ENCODE data around the gene SASH1.

SASH1 gene

DNA sequence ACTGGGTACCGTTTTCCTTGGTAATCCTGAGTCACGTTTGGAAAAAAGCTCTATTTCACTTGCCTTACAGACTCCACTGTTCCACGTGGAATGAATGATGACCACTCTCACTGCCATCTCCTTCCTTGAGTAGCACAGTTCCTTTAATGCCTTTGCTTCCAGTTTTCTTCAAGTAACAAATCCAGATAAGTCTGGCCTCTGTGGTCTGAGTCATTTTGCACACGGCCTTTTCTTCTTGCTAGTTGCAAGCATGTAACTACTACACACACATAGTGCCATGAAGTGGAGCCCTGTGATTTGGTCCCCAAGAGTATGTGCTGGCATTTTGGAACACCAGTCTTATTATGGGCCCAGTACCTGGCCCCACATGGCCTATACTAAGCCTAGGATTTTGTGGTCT, 182.8 kb downstream of the SASH1 start:
- DNase-seq: no peak

DNA sequence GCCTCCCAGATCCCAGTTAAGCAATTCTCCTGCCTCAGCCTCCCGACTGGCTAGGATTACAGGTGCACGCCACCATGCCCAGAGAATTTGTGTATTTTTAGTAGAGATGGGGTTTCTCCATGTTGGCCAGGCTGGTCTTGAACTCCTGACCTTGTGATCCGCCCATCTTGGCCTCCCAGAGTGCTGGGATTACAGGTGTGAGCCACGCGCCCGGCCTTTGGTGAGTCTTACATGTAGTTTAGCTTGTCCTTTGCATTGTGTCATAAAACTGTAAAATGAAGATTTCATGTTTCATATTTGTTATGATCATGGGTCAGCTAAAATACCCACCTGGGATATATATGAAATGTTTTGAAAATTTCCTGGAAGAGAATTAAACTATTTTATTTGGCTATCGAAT, 183.5 kb downstream of the SASH1 start:
- no peak for DNase-seq

DNA sequence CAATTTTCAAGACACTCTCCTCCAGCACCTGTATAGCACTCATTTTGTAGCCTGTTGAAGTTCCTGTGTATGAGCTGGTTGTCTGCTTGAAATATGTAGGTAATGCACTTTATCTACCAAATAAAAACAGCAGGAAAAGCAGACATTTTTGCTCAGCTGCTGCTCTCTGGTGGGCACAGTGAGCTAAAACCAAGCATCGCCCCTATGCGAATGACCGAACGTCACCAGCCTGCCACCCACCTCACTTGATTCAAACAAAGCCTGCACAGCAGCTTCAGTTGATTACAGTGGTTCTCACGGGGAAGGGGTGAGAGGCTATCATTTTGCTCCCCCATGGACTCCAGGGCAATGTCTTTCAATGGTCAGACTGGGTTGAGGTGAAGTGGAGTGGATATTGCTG, 185.7 kb downstream of the SASH1 start:
- DNase-seq: no peak

DNA sequence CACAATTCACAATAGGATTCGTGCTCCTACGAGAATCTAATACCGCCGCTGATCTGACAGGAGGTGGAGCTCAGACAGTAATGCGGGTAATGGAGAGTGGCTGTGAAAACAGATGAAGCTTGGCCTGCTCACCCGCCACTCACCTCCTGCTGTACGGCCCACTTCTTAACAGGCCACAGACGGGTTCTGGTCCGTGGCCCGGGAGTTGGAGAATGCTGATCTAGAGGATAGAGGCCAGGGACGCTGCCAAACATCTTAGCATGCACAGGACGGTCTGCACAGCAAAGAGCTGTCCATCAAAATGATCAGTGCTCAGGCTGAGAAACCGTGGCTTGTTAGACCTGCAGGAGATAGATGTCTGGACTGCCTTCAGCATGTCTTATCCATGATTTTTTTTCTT, 186.4 kb downstream of the SASH1 start:
- no peak for DNase-seq

DNA sequence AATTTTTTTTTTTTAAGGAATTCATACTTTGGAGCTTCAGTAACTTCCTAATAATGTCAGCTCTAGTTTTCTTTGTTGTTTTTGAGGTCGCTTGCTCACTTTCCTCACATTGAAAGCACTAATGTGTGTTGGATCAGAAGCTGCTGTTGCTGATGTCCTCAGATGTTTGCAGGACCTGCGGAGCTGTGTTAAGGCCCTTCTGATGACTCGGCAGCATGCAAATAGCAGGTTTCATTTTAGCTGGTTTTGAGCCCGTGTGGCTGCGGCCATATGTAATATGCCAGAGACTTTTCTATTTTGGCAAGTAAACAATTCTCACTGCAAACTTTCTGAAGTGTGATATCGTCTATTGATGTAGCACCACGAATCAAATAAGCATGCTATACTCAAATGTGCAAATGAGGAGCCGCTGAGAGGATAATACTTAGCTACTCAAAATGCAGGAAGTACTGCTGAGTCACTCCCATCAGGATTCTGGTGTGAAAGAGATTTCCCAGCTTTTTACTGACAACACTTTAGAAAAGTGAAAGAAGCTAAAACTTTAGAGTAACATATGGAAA, 187.8 kb downstream of the SASH1 start:
- no peak for DNase-seq

DNA sequence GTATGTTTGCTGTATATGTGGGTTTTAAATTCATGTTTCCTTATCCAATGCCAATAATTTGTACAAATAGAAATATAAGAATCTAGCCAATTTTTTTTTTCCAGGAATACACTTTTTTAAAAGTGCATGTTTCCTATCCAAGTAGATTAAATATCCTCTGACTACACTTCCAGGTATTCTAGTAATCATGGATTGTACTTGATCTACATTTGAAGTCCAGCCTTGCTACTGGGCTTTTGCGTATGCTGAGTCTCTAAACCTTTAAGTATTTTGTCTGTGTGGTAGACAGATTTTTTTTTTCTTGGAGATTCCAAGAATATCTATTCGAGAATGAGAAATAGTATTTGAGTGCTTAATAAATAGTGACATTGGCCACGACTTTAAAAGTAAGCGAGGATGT, 188.3 kb downstream of the SASH1 start:
- no peak for DNase-seq

DNA sequence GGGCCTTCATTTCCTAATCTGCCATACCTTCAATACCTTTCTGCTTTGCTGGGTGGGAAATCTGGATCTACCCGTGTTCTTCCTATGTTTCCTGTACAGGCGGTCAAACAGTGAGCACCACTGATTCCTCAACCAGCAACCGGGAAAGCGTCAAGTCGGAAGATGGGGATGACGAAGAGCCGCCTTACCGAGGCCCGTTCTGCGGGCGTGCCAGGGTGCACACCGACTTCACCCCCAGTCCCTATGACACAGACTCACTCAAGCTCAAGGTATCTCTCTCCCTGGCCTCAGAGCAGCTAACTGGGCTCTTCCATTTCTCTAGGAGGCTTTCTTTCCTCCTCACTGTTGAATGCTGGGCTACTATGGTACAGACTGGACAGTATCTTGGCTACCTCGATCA, 190.1 kb downstream of the SASH1 start:
- no peak for DNase-seq

DNA sequence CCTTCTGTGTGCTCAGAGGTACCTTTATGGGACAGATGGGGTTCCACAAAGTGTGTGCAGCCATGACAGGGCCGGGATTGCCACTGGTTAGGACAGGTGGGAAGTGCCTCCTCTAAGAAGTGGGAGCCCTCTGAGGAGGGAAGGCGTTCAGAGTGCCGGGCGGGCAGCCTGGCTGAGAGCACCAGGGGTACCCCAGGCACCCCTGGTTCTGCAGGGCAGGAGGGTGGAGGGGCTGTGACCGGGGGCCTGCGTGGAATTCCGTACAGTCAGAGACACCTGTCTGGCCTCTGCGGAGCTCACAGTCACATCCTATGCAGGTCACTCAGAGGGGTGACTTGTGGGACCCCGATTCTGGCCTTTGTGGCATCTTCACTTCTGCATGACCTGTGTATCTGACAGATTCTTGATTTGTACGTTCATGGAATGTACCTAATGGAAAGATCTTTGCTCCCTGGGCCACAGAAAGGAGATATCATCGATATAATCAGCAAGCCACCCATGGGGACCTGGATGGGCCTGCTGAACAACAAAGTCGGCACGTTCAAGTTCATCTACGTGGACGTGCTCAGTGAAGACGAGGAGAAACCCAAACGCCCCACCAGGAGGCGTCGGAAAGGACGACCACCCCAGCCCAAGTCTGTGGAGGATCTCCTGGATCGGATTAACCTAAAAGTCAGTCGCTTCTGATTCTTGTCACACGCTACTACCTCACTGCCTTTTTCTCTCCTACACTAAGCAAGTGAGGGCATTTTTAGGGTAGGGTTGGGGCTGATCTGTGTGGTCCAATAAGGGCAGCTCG, 190.9 kb downstream of the SASH1 start:
- no peak for DNase-seq

DNA sequence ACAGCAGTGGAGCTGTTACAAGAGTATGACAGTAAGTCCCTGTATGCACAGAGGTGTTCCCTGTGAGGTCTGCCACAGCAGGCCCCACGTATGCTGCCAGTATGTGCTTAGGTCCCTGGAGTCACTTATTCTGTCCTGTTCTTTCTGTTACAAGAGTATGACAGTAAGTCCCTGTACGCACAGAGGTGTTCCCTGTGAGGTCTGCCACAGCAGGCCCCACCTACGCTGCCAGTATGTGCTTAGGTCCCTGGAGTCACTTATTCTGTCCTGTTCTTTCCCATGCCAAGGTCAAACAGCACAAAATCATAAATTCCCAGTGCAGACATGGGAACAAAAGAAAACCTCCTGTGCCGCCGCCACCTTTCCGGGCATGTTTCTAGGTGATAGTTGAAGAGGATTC, 192.2 kb downstream of the SASH1 start:
- no peak for DNase-seq

DNA sequence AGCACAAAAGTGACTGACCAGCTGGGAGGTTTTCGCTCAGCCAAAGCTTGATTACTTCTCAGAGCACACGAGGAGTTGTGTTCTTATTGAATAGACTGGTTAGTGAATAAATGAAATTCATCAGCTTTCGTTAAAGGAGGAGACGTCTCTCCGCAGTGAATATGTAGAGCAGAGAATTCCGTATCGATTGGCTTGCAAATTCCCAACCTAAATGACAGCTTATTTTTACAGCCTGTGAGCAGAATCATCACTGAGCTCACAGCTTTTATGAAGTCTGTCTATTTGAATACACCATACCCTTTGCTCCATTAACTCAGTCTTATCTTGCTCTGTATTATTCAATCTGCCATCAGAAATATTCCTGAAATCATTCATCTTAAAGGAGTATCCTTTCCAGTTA, 192.7 kb downstream of the SASH1 start:
- no peak for DNase-seq

DNA sequence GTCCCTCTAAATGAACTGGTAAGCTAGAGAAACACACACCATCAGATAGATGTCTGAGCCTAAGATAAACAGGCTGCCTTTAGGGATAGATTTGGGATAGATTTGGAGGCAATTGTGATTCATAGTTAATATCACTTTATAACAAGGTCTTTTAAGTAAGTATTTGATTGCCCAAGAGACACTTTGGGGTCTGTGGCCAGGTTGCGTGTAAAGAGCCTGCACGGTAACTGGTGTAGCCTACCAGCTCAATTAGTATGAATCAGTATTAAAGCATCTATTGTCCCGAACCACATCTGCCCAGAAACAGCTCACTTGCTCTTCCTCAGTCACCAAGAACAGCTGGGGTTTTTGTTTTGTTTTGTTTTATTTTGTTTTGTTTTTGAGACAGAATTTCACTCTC, 193.3 kb downstream of the SASH1 start:
- DNase-seq: no peak

DNA sequence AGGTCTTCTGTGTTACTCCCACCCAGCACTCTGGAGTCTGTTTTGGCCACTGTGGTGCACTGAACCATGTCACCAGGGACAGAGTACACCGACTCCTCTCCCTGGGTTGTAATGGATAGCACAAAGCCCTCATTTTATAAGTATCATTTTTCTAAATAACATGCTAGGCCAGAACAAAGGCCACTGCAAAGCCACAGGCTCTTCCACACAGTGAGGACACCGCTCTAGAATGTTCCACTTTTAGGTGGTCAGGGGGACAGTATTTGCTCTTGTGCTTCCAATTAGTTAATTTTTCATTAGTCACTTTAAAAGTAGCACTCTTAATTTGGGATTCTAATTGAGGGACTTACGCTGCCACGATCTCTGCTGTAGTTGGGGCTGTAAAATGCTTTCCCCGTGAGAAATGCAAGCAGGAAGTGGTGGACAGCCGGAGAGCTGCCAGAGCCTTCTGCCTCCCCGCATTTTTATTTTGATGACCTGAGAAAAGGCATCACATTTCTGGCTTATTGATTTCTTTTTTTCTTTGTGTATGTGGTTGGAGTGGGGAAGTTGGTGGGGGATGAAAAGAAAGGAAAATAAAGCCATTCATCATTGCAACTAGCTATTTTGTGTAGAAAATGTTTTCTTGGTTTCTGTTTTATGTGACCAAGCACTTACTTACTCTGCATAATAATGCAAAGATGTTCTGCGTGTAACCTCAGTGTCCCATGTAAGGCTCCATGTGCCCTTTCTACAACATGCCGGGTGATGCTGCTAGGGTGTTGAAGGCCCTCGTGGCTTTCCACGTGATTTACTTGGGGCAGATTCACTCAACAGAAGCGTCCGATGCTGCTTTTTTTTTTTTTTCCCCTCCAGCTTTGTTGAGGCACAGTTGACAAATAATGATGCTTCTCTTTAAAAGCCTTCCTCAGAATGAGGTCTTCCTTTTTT, 195.9 kb downstream of the SASH1 start:
- no peak for DNase-seq

DNA sequence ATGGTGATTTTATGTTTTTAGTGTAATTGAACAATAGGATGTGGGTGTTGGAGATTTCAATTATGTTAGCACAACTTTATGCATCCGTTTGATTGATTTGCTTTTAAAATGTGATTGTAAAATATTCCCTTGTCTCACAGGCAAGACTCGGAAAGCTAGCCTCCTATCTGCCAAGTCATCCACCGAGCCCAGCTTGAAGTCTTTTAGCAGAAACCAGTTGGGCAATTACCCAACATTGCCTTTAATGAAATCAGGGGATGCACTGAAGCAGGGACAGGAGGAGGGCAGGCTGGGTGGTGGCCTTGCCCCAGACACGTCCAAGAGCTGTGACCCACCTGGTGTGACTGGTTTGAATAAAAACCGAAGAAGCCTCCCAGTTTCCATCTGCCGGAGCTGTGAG, 200.9 kb downstream of the SASH1 start:
- DNase-seq: no peak

DNA sequence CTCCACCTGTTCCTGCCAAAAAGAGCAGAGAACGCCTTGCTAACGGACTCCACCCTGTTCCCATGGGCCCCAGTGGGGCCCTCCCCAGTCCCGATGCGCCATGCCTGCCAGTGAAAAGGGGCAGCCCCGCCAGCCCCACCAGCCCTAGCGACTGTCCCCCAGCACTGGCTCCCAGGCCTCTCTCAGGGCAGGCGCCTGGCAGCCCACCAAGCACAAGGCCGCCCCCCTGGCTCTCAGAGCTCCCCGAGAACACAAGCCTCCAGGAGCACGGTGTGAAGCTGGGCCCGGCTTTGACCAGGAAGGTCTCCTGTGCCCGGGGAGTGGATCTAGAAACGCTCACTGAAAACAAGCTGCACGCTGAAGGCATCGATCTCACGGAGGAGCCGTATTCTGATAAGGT, 201.8 kb downstream of the SASH1 start:
- no peak for DNase-seq

DNA sequence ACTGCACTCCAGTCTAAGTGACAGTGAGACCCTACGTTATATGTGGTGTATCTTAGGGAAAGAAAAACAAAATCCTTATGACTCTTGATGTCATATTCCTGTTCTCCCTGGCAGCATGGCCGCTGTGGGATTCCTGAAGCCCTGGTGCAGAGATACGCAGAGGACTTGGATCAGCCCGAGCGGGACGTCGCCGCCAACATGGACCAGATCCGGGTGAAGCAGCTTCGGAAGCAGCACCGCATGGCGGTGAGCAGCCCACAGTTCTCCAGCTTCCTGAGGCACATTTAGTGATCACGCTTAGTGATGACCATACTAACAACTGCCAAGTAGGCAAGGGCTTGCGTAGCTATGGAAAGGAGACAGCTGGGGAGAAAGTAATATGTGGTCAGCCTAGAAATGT, 203.3 kb downstream of the SASH1 start:
- no peak for DNase-seq

DNA sequence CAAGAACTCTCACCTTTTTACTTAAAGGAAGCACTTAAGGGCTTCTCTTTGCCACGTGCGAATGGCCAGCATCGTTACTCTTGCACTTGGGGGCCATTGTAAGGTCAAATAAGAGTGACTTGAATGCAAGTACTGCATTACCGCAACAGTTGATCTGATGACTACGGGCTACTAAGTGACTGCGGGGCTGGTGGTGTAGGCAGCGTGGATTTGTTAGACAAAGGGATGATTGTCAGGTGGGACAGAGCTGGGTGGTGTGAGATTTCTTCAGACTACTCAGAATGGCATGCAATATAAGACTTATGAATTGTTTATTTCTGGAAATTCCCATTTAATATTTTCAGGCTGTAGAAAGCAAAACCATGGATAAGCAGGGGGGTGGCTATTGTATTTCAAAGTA, 204.5 kb downstream of the SASH1 start:
- no peak for DNase-seq

DNA sequence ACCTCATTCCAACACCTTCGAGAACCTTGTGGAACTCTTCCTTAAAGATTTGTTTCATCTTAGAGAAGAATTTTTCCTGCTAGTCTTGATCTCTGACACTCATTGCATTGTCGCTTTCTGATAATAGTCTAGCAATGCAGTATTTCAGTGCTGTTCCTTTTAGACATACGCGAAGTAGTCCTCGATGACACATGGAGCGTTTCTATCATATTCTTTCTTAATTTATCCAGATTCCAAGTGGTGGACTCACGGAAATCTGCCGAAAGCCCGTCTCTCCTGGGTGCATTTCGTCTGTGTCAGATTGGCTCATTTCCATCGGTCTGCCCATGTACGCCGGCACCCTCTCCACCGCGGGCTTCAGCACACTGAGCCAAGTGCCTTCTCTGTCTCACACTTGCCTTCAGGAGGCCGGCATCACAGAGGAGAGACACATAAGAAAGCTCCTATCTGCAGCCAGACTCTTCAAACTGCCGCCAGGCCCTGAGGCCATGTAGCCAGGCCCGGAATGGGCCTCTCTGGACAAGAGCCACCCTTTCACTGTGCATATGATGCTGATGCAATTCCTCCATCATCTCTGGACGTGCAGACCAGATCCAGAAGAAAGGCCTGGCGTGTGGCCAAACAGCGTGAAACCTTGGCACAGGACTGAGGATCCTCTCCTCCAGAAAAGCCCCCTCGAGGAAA, 205.6 kb downstream of the SASH1 start:
- DNase-seq: no peak

DNA sequence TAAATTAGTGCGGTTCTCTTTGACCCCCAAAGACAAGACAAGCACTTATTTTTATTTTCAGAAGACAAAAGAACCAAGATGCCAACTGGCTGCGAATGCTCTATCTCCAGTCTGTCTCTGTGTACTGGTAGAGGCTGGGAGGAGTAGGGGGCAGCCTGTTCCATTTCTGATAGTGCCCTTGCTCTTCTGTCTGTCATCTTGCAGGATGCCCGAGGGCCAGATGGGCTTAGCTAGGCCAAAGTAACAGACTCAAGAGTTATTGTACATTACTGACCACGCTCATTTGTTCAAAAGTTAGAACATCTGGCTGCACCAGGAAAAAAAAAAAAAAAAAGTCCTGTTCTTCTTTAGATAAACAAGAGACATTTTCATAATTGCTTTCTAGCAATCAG, 206.1 kb downstream of the SASH1 start:
- DNase-seq: no peak

DNA sequence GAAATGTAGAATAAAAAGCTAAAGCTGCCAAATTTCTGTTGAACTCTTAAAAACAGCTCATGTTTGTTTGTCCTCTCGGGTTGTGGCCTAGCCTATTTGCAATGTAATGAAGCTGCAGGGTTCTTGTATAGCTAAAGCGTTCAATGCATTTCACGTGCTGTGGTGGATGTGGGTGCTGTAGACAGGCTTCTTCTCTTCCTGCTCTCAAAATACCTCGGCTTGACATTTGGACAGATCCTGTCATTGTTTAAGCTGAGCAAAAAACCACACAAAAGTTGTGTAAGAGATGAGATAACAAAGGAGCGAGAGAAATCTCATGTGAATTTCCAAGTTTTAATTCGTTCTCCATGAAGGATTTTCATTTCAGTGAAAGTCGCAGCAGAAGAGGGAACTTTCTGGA, 207.9 kb downstream of the SASH1 start:
- DNase-seq: no peak

DNA sequence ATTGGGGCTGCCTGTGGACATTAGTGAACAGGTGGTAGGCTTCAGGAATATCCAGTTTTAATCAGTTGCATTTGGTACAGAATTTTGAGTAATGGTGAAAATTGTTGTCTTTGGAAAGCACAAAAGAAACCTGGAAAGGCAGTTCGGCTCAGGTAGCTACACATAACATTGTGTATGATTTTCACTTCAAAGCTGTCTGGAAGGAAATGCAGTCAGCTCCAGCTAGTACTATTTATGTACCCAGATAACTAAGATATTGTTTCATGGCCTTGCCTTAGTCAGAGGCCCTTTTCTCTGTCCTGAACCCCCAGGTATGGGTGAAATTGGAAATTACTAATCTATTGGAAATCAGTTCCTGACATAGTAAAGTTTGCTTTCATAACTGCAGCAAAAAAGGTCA, 208.6 kb downstream of the SASH1 start:
- DNase-seq: no peak

DNA sequence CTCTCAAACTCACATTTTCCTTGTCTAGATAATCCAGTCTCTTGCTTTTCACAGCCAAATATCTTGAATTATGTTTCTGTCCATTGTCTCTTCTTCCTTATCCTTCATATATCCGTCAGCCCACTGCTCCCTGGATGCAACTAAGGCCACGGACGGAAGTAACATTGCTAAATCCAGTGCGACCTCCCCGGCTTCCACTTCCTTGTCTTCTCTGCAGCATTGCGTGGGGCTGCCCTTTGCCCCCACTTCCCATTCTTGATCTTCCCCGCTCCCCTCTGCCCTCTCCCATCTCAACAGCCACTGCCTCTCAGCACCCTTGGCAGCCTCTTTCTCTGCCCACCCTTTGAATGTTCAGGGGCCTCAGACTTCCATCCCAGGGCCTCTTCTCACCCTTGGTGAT, 213.8 kb downstream of the SASH1 start:
- DNase-seq: no peak

DNA sequence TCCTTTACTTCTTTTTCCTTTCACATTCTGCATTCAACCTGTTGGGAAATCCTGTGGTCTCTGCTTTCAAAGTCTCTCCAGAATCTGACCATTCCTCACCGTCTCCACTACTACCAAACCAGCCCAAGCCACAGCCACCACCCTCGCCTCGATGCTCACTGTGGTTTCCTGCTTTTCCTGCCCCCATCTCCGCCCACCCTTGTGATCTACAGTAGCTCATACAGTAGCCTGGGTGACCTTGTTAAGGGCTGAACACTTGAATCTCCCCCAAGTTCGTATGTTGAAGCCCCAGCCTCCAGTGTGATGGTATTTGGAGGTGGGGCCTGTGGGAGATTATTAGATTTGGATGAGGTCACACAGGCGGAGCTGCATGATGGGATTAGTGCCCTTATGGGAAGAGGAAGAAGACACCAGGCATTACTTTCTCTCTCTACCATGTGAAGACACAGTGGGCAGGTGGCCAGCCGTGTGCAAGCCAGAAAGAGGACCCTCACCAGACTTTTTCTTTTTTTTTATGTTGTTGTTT, 215.2 kb downstream of the SASH1 start:
- no peak for DNase-seq

DNA sequence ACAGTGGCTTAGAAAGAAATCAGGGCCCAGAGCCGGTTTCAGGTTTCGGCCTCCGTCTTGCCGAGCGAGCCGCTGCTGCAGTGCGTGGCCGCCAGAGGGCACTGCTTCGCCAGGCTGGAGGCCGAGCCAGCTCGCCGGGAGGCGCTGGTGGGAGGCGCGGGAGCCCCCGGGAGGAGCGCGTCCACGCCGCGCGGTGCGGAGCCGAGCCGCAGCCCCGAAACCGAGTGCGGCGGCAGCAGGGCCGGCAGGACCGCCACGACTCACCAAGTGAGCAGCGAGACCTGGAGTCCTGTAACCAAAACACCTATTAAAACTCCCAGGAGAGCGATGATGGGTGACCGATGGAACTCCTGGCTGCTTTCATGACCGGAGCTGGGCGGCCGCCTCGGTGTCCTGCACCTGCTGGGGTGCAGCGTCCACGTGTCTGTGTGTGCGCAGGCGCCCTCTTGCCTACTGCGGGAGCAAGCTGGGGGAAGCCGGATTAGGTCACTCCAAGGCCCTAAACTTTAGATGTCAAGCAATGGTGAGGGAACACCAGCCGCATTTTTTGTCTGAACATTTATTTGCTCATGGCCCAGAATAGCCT, 217.3 kb downstream of the SASH1 start:
- DNase-seq: no peak
